PFSK-1 (cell line): ENCODE results near the gene ALG10.

Experiments used
- POLR2AphosphoS5 ChIP-seq: IDR thresholded peaks from 2 replicates; pipeline ENCODE4 v1.6.1; 2012; ENCODE audit warnings: low read depth, mild to moderate bottlenecking, control low read depth, low read length, moderate library complexity
- SIN3A ChIP-seq: IDR thresholded peaks from 2 replicates; pipeline ENCODE4 v1.6.1; 2012; ENCODE audit warnings: mild to moderate bottlenecking, low read length, moderate library complexity, borderline replicate concordance; ENCODE audit not compliant: insufficient read depth

DNA sequence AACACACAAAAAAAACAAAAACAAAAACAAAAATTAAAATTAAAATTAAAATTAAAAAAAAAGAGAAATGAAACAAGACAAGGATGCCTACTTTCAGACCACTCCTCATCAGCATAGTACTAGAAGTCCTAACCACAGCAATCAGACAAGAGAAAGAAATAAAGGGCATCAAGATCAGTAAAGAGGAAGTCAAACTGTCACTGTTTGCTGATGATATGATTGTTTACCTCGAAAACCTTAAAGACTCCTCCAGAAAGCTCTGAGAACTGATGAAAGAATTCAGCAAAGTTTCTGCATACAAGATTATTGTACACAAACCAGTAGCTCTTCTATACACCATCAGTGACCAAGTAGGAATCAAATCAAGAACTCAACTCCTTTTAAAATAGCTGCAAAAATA lies 29.2 kb downstream of the ALG10 start:
- TF ChIP-seq SIN3A (no peak), POLR2AphosphoS5 (no peak)
